GM15510 (cell line): ENCODE data around the gene TUFT1.
A peak's percentile ranks its signal among the peaks of the same experiment; 100 is the strongest.

Experiments
- POLR2A ChIP-seq: IDR thresholded peaks from 3 replicates; pipeline ENCODE4 v1.6.1; 2011; ENCODE audit warnings: borderline replicate concordance; ENCODE audit not compliant: insufficient read length; ENCODE audit errors: extremely low read depth

TUFT1 gene

DNA sequence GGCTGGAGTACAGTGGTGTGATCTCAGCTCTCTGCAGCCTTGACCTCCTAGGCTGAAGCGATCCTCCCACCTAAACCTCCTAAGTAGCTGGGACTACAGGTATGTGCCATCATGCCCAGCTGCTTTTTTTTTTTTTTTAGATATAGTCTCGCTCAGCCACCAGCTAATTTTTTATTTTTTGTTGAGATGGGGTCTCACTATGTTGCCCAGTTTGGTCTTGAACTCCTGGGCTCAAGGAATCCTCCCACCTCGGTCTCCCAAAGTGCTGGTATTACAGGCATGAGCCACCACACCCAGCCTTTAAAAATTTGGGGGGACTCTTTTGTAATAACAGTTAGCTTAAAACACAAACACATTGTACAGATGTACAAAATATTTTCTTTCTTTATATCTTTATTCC, 70.0 kb downstream of the TUFT1 start:
- no peak for TF ChIP-seq POLR2A

DNA sequence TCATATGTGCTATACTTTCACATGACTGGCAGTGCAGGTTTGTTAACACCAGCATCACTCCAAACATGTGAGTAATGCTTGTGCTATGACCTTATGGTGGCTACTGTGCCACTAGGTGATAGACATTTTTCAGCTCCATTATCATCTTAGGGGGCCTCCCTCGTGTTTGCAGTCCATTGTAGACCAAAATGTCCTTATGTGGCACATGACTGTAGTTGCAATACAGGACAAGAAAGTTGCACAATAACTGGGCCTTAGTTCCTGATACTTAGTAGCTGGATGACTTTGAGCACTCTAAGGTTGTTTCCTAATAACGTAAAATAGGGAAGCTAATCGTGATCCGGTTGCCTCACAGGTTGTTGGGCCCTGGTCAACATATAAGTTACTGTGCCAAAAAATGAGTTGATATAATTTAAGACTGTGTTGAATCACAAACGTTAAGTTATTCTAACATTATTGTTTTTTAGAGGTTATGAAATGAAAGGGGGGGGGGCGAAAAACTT, 71.2 kb downstream of the TUFT1 start:
- no peak for TF ChIP-seq POLR2A

DNA sequence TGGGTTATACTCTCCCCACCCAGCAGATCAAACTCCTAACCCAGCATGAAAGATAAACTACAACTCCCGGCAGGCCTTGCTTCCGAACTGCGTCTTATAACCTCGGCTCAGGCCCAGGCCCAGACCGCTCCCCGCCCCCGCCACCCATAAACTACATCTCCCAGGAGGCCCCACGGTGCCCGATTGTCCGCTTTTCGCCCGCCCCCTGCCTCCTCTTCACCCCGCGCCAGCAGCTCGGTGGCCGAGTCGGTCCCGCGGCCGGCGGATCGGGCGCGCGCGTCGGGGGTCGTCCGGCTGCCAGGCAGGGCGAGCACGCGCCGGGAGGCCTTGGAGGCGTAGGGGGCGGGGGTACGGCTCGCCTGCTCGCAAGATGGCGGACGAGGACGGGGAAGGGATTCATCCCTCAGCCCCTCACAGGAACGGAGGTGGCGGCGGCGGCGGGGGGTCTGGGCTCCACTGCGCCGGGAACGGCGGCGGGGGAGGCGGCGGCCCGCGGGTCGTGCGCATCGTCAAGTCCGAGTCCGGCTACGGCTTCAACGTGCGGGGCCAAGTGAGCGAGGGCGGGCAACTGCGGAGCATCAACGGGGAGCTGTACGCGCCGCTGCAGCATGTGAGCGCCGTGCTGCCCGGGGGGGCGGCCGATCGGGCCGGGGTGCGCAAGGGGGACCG, 71.9 kb downstream of the TUFT1 start, which contains the start of gene SNX27:
SNX27 (plus strand) TSS at position 219 of the 669 bp plus-strand sequence; CDS start at position 371, 152 bp downstream.
- peak; percentile 74 for TF ChIP-seq POLR2A

DNA sequence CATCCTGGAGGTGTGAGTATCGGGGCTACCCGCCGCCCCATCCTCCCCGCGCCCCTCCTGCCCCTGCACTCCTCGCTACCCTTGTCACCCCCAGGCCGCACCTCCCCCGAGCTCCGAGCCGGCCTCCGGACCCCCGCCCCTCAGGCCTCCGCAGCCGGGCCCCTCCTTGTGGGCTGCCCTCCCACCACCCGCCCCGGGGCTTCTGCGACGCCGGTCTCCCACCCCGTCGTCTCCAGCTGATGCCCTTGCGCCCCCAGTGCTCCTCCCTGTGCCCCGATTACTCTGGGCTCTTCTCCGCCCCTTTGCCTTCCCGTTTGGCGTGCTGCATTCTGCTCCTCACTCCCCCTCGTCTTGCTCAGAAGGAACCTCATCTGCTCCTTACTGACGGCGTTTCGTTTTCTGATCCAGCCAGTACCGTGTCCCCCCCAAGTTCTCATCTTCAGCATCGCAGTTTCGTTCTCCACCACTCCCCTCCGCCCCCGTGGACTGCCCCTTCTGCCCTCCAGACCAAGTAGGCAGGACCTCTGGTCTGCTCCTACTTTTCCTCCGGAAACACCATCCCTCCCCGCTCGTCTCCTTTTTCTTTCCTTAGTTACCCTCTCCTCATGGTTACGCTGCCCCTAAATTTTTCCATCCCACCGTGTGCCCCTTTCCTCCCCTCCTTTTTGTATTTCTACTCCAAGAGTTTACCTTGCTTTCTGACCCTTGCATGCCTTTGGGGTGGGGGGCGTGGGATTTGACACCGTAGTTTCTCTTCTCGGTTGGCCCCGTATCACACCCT, 72.6 kb downstream of the TUFT1 start:
- no peak for TF ChIP-seq POLR2A

DNA sequence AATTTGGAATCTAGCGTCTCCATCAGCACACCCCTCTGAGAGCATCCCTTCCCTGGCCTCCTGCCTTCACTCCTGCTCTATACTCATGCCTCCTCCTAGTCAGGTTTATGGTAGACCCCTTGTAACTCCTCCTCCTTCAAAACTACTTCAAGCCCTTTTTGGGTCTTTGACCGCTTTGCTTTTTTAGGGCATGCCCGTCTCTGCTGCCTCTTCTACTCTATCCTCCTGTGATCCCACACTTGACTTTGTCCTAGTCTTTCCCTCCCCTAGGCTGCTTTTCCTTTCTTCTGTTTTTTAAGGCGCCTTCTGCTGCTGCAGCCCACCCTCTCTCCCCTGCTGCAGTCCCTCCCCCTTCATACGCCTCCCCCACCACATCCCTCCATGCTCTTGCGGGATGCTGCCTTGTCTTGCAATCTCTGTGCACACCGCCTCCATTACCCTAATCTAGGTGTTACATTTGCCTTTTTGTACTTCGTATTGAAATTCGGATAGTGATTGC, 73.2 kb downstream of the TUFT1 start:
- no peak for TF ChIP-seq POLR2A

DNA sequence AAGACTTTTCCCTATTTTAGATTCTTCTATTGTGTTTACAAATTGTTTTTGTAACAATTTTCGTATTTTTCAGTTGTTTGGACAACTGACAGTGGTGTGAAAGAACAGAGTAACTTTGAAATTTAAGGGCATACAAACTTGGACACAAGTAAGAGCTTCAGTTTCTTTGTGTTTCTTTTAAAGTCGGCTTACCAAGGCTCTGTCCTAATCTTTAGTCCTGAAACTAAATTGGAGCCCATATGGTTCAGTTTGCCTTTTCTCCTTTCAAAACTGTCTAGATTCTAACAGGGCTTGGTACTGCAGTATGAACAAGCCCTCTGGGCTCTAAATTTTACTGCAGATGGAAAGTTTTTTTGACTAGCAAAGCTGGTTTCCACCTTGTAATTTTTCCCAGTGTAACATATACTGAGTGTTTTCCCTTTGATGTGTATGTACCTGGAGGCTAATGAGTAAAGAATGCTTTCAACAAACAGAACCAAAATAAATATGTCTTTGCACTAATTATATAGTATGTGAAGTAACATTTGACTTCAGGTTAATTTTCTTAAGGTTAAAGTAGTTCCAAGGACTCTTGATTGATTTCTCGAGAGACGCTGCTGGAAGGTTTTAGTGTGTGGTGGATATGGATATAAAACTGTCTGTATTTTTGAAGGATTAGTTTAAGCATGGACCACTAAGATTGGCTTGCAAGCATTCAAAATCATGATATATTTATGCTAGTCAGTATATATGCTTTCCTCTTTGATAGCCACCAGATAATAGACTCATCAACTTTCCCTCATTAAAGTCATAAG, 75.8 kb downstream of the TUFT1 start:
- no peak for TF ChIP-seq POLR2A

DNA sequence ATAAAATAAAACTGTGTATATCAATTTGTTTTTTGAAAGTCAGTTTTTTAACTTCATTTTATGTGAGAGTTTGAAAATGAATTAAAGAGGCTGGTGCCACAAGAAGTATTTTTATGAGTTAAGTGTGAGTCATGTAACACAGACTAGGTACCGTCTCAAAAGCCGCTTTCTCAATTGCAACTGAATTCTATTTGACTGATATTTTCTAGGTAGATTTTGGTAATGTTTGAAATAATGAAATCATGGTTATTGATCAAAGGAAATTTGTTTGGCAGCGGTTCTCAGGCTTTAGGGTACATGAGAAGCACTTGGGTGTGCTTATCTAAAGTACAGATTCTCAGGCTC, 76.4 kb downstream of the TUFT1 start:
- TF ChIP-seq POLR2A: no peak

DNA sequence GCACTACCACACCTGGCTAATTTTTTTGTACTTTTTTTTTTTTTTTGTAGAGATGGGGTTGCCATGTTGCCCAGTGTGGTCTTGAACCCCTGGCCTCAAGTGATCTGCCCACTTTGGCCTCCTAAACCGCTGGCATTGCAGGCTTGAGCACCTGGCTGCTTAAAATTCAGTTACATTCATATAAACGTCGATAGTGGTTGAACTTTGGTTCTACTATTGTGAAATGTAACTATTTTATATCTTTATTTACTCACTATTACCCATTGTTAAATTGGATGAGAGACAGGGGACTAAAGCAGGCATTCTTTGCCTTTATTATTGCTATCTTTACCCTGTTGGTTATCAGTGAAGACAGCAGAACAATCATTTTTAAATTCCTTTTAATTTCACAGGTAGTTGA, 77.9 kb downstream of the TUFT1 start:
- TF ChIP-seq POLR2A: no peak

DNA sequence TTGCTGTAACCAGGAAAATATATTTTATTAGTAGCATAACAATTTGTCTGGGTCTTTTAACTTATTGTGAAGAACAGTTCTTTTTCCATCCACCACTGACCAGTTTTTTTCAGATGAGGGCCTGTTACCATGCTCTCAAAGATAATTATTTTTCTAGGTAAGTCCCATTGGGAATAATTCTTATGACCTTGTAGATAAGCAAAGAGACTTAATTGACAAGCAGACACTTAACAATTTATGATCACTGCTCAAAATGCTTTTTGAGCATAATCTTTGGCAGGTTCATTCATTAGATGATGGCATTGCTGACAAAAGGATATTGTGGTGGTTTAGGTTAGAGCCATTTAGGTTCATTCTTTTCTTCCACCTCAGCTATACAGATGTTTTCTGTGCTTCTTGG, 78.4 kb downstream of the TUFT1 start:
- no peak for TF ChIP-seq POLR2A

DNA sequence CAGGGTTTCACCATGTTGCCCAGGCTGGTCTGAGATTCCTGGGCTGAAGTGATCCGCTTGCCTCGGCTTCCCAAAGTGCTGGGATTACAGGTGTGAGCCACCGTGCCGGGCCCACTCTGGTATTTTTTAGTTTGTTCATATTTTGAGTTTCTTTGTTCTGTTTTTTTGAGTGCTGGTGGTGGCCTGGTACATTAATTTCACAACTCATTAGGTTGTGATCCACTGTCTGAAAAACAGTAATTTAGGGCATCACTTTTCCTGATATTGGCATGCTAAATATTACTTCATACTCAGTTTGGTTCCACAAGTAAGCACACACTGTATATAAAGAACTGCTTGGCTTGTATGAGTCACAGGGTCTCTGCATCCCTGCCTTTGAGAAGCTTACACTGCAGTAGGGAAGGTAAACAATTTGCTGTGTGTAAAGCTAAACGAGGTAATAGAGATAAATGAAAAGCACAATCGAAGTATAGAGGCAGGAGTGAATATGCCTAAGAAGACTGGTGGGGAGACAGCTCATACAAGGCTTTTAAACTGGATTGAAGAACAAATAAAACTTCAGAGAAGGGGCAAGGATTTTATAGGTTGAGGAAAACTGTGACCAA, 79.5 kb downstream of the TUFT1 start:
- TF ChIP-seq POLR2A: no peak

DNA sequence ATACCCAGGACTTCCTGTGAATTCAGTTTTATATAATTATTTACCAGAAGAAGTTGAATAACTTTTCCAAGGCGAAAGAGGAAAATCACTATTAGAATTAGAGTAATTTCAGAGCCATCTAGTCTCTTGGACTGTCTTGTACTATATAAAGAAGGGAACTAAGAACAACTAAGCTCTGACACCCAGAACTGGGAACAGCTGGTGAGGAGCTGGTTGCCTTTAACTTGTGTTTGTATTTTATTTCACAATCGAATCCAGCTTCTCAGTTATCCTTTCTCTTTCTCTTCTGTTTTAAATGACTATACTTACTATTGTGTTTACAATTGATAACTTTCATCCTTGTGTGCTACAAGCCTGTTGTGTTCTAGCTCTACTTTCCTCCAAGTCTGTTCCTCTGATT, 80.2 kb downstream of the TUFT1 start:
- TF ChIP-seq POLR2A: no peak

DNA sequence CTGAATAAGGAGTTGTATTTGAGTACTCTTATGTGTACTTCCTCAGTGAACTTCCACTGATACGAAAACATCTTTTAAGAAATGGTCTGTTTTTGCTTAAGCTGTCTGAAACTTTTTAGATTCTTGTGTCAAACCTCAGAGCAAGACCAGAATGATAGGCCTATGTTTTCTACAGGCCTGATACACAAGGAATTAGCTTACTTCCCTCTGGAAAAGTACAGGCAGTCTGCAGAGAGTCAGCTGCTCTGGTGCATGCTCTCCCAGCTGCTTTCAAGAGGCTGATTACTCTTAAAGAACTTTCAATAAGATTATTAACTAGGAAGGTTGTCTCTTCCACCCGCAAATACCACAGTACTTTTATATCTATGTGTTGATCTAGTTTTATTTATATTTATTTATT, 81.2 kb downstream of the TUFT1 start:
- no peak for TF ChIP-seq POLR2A

DNA sequence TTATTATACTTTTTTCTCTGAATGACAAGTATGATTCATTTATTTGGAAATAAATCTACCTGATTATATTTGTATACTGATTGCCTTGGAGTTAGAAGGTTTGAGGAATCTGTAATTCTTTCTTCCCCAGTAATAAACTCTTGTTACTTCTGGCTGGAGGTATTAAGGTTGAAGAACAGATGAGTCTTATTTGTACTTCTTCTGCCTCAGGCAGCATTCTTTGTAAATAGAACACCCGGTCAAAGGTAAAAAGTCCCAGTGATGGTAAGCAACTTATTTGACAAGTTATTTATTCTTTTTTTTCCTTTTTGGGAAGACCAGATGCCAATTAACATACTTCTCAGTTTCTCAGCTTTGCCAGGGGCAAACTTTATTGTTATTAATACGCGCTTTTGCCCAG, 84.7 kb downstream of the TUFT1 start:
- no peak for TF ChIP-seq POLR2A

DNA sequence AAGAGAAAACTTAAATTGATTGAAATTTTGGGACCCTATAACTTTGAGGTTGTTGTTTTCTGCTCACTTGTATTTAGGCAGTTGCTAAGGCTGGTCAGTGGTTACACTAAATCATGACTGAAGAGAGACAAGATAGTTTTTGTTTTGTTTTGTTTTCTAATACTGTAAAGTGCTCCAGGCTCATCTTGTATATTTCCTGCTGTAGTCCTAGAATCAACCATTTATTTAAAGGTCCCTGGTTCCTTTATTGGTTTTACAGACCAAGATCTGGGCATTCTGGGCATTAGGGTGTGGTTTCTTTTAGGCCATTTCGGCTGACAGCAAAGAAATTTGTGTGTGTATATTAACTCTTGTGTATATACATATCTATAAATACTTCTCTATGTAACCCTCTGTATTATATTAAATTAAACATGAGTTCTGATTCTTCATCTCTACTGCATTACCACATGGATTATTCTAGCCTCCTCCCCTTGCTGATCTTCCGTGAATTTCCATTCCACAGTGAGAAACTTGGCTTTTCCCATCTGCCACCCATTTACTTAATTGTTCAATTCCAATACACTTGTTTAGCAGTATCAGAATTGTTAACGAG, 86.7 kb downstream of the TUFT1 start:
- no peak for TF ChIP-seq POLR2A
